Measurements from ENCODE around the gene SPATA2L.
"Not testable (repeated sequence)": the region's sequence is repeated elsewhere in the genome, so short reads cannot be mapped to it uniquely, and the experiment has no call there.

Gene SPATA2L

DNA sequence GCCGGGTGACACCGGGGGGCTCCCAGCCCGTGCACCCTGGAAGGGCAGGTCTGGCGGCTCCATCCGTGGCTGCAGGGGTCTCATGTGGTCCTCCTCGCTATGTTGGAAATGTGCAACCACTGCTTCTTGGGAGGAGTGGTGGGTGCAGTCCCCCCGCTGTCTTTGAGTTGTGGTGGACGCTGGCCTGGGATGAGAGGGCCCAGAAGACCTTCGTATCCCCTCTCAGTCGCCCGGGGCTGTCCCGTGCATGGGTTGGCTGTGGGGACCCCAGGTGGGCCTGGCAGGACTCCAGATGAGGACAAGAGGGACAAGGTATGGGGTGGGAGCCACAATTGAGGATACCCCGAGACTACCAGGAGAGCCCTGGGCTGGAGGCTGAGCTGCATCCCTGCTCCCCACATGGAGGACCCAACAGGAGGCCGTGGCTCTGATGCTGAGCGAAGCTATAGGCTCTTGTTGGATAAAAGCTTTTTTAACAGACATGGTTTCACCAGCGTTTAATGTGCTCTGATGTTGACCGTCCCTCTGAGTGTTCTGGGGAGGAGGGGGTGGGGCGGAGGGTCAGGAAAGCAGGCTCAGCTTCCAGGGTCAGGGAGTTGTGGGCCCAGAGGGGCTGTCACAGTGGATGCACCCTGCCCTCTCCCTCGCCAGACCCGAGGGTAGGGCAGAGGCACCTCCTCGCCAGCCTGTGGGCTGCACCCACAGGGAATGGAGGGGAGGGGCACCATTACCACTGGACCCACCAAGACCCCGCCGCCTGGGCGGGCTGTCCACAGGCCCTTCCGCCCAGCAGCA is 5.4 kb downstream of the SPATA2L start:
- no peak for DNase-seq (ENCODE audit: low spot score)
- TF ChIP-seq, protein P1, sequence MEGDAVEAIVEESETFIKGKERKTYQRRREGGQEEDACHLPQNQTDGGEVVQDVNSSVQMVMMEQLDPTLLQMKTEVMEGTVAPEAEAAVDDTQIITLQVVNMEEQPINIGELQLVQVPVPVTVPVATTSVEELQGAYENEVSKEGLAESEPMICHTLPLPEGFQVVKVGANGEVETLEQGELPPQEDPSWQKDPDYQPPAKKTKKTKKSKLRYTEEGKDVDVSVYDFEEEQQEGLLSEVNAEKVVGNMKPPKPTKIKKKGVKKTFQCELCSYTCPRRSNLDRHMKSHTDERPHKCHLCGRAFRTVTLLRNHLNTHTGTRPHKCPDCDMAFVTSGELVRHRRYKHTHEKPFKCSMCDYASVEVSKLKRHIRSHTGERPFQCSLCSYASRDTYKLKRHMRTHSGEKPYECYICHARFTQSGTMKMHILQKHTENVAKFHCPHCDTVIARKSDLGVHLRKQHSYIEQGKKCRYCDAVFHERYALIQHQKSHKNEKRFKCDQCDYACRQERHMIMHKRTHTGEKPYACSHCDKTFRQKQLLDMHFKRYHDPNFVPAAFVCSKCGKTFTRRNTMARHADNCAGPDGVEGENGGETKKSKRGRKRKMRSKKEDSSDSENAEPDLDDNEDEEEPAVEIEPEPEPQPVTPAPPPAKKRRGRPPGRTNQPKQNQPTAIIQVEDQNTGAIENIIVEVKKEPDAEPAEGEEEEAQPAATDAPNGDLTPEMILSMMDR (IDR thresholded peaks at IDR 0.05; ENCODE audit: extremely low read depth, missing control alignments) = no peak

DNA sequence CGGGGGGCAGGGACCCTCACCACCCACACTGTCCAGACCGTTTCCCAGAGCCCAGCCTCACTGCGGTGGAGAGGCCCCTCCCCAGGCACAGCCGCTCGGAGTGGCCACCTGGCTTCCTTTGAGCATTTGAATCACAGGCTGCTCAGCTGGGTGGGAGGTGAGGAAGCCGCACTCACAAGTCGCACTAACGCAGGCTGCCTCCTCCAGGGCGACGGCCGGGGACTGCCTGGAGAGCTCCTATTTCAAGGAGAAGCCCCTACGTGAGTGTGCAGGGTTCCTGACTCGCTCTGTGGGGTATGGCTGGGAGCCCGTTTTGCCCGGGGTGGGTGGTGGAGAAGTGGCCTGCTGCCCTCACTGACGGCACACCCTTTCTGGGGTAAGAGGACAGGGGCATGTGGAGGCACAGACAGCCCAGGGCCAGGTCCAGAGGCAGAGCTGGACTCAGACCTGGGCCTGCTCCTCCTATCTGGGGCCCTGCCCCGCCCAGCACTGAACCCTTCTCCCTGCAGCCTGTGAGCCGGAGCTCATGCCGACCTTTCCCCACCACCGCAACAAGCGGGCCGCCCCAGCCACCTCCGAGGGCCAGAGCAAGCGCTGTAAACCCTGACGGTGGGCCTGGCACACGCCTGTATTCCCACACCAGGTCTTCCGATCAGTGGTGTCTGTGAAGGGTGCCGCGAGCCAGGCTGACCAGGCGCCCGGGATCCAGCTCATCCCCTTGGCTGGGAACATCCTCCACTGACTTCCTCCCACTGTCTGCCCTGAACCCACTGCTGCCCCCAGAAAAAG is 6.2 kb downstream of the SPATA2L start:
- TF ChIP-seq, protein P1 (IDR thresholded peaks at IDR 0.05; ENCODE audit: extremely low read depth, missing control alignments) = no peak
- DNase-seq (ENCODE audit: low spot score) = no peak

DNA sequence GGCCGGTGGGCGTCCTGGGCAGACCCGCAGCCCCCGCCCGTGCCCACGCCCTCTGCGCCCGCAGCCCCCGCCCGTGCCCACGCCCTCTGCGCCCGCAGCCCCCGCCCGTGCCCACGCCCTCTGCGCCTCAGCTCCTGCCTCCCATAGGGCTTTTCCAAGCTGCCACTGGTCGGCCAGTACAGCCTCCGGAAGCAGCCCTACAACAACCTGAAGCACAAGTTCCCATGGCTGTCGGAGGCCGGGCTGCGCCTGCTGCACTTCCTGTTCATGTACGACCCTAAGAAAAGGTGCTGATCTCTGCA is 6.8 kb downstream of the SPATA2L start:
- DNase-seq (ENCODE audit: low spot score) = not testable (repeated sequence)

DNA sequence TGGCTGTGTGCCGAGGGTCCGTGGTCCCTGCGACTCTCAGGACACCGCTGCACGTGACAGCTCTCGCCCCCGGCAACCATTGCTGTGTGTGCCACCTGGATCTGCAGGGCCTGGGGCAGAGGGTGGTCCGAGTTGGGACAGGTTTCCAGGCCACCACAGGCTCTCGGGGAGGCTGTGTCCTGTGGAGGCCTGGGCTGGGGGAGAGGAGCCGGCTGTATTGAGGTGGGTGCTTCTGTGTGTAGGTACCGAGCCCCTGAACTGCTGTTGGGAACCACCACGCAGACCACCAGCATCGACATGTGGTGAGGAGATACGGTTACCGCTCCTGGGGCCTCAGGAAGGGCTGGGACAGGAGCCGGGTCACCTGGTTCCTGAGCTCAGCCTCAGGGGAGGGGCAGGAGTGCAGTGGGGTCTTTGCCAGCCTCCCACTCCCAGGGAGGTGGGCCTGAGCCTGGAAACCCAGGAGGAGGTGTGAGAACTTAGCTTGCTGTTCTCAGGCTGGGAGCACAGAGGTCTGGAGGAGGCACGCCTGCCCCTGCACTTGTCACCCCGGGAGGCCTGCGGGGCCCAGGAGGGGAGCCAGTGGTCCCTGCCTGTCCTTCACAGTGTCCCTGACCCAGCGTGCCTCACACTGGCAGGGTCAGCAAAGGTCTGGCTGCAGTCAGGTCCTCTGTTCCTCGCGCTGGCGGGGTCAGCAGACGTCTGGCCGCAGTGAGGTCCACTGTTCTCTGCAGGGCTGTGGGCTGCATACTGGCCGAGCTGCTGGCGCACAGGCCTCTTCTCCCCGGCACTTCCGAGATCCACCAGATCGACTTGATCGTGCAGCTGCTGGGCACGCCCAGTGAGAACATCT is 7.3 kb downstream of the SPATA2L start:
- no peak for DNase-seq (ENCODE audit: low spot score)
- TF ChIP-seq, protein P1 (IDR thresholded peaks at IDR 0.05; ENCODE audit: extremely low read depth, missing control alignments) = no peak

DNA sequence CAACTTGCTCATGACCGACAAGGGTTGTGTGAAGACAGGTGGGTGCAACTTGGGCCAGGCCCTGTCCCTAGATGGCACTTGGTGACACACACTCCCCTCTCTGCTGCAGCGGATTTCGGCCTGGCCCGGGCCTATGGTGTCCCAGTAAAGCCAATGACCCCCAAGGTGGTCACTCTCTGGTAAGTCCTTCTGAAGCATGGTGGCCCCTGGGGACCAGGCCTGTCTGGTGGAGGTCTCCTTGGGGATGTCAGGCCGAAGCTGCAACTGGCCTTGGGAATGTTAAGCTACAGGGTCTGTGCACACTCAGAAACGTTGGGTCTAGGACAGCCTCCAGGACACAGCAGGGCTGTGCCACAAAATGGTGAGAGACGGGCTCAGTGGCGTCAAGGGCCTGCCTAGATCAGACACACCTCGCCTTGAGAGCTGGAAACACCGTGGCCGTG is 8.2 kb downstream of the SPATA2L start:
- DNase-seq (ENCODE audit: low spot score) = no peak
- TF ChIP-seq, protein P1 (IDR thresholded peaks at IDR 0.05; ENCODE audit: extremely low read depth, missing control alignments) = no peak

DNA sequence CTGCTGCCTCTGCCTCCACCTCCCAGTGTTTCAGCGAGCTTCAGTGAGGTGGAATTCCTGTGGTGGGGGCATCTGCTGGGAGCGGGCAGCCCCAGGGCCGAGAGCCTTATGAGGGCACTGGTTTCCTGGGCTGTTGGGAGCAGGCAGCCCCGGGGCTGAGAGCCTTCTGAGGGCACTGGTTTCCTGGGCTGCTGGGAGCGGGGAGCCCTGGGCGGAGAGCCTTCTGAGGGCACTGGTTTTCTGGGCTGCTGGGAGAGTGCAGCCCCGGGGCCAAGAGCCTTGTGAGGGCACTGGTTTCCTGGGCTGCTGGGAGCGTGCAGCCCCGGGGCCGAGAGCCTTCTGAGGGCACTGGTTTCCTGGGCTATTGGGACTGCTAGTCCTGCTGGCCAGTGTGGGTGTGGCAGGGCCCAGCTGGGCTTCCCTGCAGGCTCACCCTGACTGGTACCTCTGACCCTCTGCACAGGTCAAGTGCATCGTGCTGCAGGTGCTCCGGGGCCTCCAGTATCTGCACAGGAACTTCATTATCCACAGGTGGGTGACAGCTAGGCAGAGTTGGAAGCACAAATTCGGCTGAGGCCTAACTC is 9.4 kb downstream of the SPATA2L start:
- TF ChIP-seq, protein P1 (IDR thresholded peaks at IDR 0.05; ENCODE audit: extremely low read depth, missing control alignments) = no peak
- no peak for DNase-seq (ENCODE audit: low spot score)

DNA sequence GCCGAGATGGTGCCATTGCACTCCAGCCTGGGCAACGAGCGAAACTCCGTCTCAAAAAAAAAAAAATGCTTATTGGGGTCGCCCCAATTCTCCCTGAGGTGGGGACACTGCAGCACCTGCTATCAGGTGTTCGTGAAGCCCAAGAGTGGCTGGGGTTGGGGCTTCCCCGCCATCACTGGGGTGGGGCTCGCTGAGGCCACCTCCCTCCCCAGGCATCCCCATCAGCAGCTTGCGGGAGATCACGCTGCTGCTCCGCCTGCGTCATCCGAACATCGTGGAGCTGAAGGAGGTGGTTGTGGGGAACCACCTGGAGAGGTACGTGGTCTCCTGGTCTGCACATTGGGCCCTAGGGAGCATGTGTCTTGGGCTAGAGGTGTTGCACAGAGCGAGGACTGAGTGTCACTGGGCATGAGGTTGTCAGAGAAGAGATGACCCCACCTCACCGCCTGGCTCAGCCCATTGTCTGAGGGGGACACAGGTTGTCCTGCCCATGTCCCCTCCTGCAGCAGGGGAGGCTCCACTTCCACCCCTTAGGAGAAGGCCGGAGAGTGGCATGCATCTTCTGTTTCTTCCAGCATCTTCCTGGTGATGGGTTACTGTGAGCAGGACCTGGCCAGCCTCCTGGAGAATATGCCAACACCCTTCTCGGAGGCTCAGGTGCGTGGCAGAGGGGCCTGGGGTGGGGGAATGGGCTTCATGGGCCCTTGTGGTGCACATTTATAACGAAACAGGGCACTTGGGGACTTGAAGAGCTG is 10.1 kb downstream of the SPATA2L start:
- TF ChIP-seq, protein P1 (IDR thresholded peaks at IDR 0.05; ENCODE audit: extremely low read depth, missing control alignments) = no peak
- no peak for DNase-seq (ENCODE audit: low spot score)
